ENCODE data around the gene HIP1R.

GRCh38 chr12:122889761-122890520, 54.7 kb downstream of the HIP1R start:
- no peak for TF ChIP-seq EZH2phosphoT487 (IDR thresholded peaks at IDR 0.05; ENCODE audit: insufficient read depth, low read depth)
- TF ChIP-seq EZH2 (IDR thresholded peaks at IDR 0.05; ENCODE audit: insufficient read depth, poor library complexity, severe bottlenecking) = no peak

Measured in GM23248 (cell line).